Measurements from ENCODE around the gene RPA4.

DNA sequence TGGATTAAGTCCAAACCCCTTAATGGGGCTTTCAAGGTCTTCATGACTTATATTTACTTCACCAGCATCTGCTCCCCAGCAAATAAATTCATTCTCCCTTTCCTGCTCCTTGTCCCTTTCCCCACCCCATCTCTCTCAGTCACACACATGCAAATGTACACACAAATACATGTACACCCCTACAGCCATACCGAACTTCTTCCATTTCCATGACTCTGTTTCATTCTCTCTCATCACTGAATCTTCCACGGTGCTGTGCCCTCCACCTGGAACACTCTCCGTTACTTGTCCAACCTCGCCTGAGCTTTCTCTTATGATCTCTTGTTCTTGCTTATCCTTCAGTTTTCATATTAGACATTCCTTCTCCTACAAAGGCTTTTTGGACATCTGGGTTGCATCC lies 22.0 kb upstream of the RPA4 start:
- TF ChIP-seq, protein P1, sequence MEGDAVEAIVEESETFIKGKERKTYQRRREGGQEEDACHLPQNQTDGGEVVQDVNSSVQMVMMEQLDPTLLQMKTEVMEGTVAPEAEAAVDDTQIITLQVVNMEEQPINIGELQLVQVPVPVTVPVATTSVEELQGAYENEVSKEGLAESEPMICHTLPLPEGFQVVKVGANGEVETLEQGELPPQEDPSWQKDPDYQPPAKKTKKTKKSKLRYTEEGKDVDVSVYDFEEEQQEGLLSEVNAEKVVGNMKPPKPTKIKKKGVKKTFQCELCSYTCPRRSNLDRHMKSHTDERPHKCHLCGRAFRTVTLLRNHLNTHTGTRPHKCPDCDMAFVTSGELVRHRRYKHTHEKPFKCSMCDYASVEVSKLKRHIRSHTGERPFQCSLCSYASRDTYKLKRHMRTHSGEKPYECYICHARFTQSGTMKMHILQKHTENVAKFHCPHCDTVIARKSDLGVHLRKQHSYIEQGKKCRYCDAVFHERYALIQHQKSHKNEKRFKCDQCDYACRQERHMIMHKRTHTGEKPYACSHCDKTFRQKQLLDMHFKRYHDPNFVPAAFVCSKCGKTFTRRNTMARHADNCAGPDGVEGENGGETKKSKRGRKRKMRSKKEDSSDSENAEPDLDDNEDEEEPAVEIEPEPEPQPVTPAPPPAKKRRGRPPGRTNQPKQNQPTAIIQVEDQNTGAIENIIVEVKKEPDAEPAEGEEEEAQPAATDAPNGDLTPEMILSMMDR (IDR thresholded peaks at IDR 0.05) = no peak
- no peak for TF ChIP-seq POLR2A (IDR thresholded peaks at IDR 0.05)

Measured in heart left ventricle (tissue), 13 donors.